Ascending aorta (tissue), 2 donors: Measurements from ENCODE around the gene ADAT1. TPM values are rescaled to one million over a fixed set of nuclear protein-coding genes. Genes with fewer than 3 reads are reported as not detected.

ENCODE experiments used
- DNase-seq, 2 donors: peaks; one replicate each; pipeline ENCODE4 v3.0.0-alpha.2; 2019; ENCODE audit warnings: low spot score in 2 of 2
- H3K27ac ChIP-seq, 2 donors: fragments of 200-600 bp; sonication (generic); one replicate each; pipeline ENCODE4 v1.5.1; 2016 to 2017; ENCODE audit warnings: mild to moderate bottlenecking in 1 of 2
- H3K27me3 ChIP-seq: fragments of 200-600 bp; sonication (generic); one replicate; pipeline ENCODE4 v1.5.1; 2017
- H3K36me3 ChIP-seq, 2 donors: fragments of 200-600 bp; sonication (generic); one replicate each; pipeline ENCODE4 v1.5.1; 2016
- H3K4me1 ChIP-seq, 2 donors: fragments of 200-600 bp; sonication (generic); one replicate each; pipeline ENCODE4 v1.5.1; 2016 to 2017; ENCODE audit warnings: mild to moderate bottlenecking in 1 of 2
- H3K4me3 ChIP-seq, 2 donors: fragments of 200-600 bp; sonication (generic); one replicate each; pipeline ENCODE4 v1.5.1; 2016 to 2017; ENCODE audit warnings: mild to moderate bottlenecking in 1 of 2
- H3K9me3 ChIP-seq, 2 donors: fragments of 200-600 bp; sonication (generic); one replicate each; pipeline ENCODE4 v1.5.1; 2016
- CTCF ChIP-seq, 3 experiments: fragments of 200-600 bp in 2 of 3; fragments of 450-650 bp in 1 of 3; sonication (generic) in 2 of 3; IDR thresholded peaks; one replicate each; pipeline ENCODE4 v1.5.1; 2016 to 2019; ENCODE audit warnings: antibody characterized with exemption in 3 of 3, mild to moderate bottlenecking in 1 of 3, moderate library complexity in 1 of 3
- intact Hi-C: fragments of 100-400 bp; cut with DNase I; formaldehyde crosslinking; loops from one replicate; pipeline ENCODE4 v1.15.1; 2023
- total RNA-seq: library from RNA; depleted of rRNA; stranded (reverse); fragments of >200 nt; gene quantifications from one replicate; pipeline ENCODE4 v1.1.0, GENCODE V29; 2016

ADAT1 gene
- total RNA-seq, 1 donor from 2014 or later, result 21.2 TPM

- Histone ChIP-seq H3K9me3 (no peaks in the 10 kb centered on the region), H3K4me1 (no peaks in the 10 kb centered on the region), H3K36me3 (peaks cover 73 to 85% of the 10 kb centered on the region in 2 donors), H3K4me3 (no peak overlapping the region), H3K27me3 (no peaks in the 10 kb centered on the region), H3K27ac (no peak overlapping the region)
- no peak for TF ChIP-seq CTCF (IDR thresholded peaks at IDR 0.05)
- no peak for DNase-seq
- intact Hi-C loops, result loop anchor here (10.0 kb wide), 1 partner anchor 644 kb away; the partner anchor contains the start of gene WDR59
Observed at GRCh38 chr16:75629132-75629531, 6.1 kb upstream of the ADAT1 start.

GRCh38 chr16:75628351-75628750 is 5.3 kb upstream of the ADAT1 start:
- H3K27me3 ChIP-seq, result no peaks in the 10 kb centered on the region
- H3K4me1 ChIP-seq, result peaks cover 0 to 2% of the 10 kb centered on the region in 2 donors
- H3K27ac ChIP-seq, result no peak overlapping the region
- no peak overlapping the region for H3K4me3 ChIP-seq
- DNase-seq, result no peak
- H3K9me3 ChIP-seq, result no peaks in the 10 kb centered on the region
- peaks cover 65 to 77% of the 10 kb centered on the region in 2 donors for H3K36me3 ChIP-seq
- TF ChIP-seq CTCF (IDR thresholded peaks at IDR 0.05), result no peak
- intact Hi-C loops, result loop anchor here (10.0 kb wide), 1 partner anchor 644 kb away; the partner anchor contains the start of gene WDR59

- intact Hi-C loops, result loop anchor here (10.0 kb wide), 1 partner anchor 643 kb away; the partner anchor contains the start of gene WDR59
Observed at GRCh38 chr16:75627851-75628250, 4.8 kb upstream of the ADAT1 start.

GRCh38 chr16:75626806-75627205 is 3.7 kb upstream of the ADAT1 start:
- H3K27me3 ChIP-seq, result no peaks in the 10 kb centered on the region
- peaks cover 54 to 62% of the 10 kb centered on the region in 2 donors for H3K36me3 ChIP-seq
- H3K4me3 ChIP-seq, result no peak overlapping the region
- DNase-seq, result no peak
- no peak overlapping the region for H3K27ac ChIP-seq
- no peak for TF ChIP-seq CTCF (IDR thresholded peaks at IDR 0.05)
- peaks cover 0 to 11% of the 10 kb centered on the region in 2 donors for H3K4me1 ChIP-seq
- no peaks in the 10 kb centered on the region for H3K9me3 ChIP-seq
- intact Hi-C loops, result loop anchor here (10.0 kb wide), 1 partner anchor 642 kb away; the partner anchor contains the start of gene WDR59

More at GRCh38 chr16:75627851-75628250, 4.8 kb upstream of the ADAT1 start:
- Histone ChIP-seq H3K27ac (no peak overlapping the region), H3K4me3 (no peak overlapping the region), H3K36me3 (peaks cover 65 to 72% of the 10 kb centered on the region in 2 donors), H3K9me3 (no peaks in the 10 kb centered on the region), H3K27me3 (no peaks in the 10 kb centered on the region), H3K4me1 (peaks cover 0 to 2% of the 10 kb centered on the region in 2 donors)
- DNase-seq, result no peak
- no peak for TF ChIP-seq CTCF (IDR thresholded peaks at IDR 0.05)

GRCh38 chr16:75624921-75625334 is 1.8 kb upstream of the ADAT1 start:
- intact Hi-C loops, result loop anchor here (10.0 kb wide), 1 partner anchor 640 kb away; the partner anchor contains the start of gene WDR59
- DNase-seq, result no peak
- H3K4me1 ChIP-seq, result peaks cover 0 to 27% of the 10 kb centered on the region in 2 donors
- peak overlapping the region in 1 of 2 donors; percentile 36 for H3K27ac ChIP-seq
- H3K9me3 ChIP-seq, result no peaks in the 10 kb centered on the region
- H3K36me3 ChIP-seq, result peaks cover 35 to 47% of the 10 kb centered on the region in 2 donors
- H3K4me3 ChIP-seq, result no peak overlapping the region
- H3K27me3 ChIP-seq, result no peaks in the 10 kb centered on the region
- TF ChIP-seq CTCF (IDR thresholded peaks at IDR 0.05), result no peak
